ENCODE measurements around the gene BCL2.

Gene BCL2

DNA sequence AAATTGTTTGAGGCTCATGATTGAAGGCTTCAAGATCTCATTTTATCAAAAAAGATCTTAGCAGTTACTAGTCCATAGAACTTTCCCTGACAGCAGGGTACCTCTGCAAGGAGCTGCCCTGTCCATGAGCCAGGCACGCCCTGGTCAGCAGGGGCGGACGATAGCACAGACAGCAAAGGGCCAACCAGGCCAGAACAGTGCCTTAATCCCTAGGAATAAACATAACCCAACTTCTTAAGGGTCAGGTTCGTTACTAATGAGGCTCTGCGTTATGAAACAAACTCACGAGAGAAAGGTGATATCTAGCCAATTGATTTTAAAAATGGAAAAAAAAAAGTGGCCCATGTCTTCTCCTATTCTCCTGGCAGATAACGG is 59.2 kb downstream of the BCL2 start:
- no peak for DNase-seq (ENCODE audit: low spot score)
- in situ Hi-C loops (cut with MboI; ENCODE audit: low pct_unique_long_range_greater_than_20kb, low sequenced_read_pairs, unreplicated experiment), result no loop called here
- TF ChIP-seq, protein P1, sequence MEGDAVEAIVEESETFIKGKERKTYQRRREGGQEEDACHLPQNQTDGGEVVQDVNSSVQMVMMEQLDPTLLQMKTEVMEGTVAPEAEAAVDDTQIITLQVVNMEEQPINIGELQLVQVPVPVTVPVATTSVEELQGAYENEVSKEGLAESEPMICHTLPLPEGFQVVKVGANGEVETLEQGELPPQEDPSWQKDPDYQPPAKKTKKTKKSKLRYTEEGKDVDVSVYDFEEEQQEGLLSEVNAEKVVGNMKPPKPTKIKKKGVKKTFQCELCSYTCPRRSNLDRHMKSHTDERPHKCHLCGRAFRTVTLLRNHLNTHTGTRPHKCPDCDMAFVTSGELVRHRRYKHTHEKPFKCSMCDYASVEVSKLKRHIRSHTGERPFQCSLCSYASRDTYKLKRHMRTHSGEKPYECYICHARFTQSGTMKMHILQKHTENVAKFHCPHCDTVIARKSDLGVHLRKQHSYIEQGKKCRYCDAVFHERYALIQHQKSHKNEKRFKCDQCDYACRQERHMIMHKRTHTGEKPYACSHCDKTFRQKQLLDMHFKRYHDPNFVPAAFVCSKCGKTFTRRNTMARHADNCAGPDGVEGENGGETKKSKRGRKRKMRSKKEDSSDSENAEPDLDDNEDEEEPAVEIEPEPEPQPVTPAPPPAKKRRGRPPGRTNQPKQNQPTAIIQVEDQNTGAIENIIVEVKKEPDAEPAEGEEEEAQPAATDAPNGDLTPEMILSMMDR (IDR thresholded peaks at IDR 0.05; ENCODE audit: extremely low read depth, insufficient read depth, missing control alignments), result no peak

DNA sequence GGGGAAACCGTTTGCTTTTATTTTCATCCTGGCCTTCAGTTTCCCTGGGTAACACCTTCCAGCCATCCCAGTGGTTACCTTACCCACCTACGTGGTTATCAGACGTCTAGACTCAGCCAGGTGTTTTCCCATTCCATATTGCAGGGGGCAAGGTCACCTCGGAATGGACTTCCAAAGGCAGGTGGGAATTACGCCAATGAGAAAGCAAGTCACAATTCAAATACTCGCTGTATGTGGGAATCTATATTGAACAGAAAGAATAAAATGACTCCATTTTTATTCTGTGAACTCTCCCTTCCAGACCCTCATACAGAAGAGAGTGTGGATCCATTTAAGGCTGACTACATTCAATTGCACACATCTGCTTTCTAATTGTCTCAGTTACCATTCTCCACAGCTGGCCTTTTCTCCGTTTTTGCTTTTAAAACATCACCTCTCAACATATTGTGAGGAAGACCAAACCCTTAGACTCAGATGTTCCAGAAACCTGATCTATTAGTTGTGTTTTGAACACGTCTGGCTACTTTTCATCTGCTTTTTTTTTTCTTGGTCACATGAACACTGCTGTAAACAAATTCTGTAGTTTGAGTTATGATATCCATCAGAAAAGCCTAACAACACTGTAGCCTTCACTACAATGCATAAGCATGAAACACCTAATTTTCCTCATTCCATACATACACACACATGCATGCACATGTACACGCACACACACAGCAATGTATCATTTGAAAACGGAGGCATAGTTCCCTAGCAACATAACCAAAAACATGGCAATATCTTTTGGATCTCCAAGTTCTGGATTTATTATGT is 59.8 kb downstream of the BCL2 start:
- TF ChIP-seq, protein P1 (IDR thresholded peaks at IDR 0.05; ENCODE audit: extremely low read depth, insufficient read depth, missing control alignments), result no peak
- DNase-seq (ENCODE audit: low spot score), result no peak
- in situ Hi-C loops (cut with MboI; ENCODE audit: low pct_unique_long_range_greater_than_20kb, low sequenced_read_pairs, unreplicated experiment), result no loop called here

DNA sequence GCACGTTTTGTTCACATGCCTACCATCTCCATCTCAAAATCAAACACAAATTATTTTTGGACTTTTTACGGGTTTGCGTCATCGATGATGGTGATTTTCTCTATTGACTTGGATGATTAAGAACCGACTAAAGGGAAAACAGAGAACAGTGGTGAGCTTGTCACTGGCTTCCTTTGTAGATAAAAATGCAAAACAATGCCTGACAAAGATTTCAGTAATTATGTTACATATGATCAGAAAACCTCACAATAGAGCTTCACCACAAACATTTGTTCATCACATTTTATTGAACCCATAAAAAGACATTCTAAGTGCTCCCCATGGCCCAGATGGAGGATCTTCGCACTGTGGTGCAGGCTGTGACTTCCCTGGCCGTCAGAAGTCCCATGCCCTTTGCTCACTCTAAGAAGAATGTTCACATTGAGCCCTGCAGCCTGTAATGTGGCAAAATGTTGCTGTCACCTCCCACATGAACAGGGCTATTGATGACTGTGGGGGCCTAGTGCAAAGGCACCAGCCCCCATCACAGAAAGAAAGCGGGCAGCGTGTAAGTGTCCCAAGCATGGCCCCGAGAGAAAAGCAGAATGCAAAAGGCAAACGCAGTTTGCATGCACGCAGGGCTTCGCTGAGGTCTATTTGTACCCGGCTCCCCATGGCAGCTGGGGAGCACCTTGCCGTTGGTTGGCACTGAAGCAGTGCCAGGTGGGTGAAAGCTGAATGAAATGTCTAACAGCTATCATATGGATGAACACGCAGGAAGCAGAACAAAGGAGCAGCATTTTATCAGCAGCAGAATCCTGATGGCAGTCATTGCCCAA is 60.6 kb downstream of the BCL2 start:
- in situ Hi-C loops (cut with MboI; ENCODE audit: low pct_unique_long_range_greater_than_20kb, low sequenced_read_pairs, unreplicated experiment), result no loop called here
- no peak for DNase-seq (ENCODE audit: low spot score)
- TF ChIP-seq, protein P1 (IDR thresholded peaks at IDR 0.05; ENCODE audit: extremely low read depth, insufficient read depth, missing control alignments), result no peak

DNA sequence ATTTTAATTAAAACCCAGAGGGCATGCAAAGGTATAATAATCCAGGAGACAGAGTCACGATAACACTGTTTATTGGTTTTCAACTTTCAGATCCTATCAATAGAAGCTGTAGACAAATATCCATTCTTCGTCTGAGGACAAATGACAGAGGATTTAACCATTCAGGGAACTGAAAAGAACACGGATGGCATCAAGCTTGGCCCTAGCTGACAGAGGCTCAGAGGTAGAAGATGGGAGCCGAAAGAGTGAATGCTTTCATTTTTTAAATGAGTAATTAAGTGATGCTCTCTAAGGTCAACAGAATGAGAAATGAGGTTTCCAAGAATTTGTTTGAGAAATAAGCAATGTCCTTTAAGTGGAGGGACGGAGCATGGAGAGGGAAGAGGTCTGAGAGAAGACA is 62.1 kb downstream of the BCL2 start:
- DNase-seq (ENCODE audit: low spot score), result no peak
- in situ Hi-C loops (cut with MboI; ENCODE audit: low pct_unique_long_range_greater_than_20kb, low sequenced_read_pairs, unreplicated experiment), result no loop called here
- TF ChIP-seq, protein P1 (IDR thresholded peaks at IDR 0.05; ENCODE audit: extremely low read depth, insufficient read depth, missing control alignments), result no peak

DNA sequence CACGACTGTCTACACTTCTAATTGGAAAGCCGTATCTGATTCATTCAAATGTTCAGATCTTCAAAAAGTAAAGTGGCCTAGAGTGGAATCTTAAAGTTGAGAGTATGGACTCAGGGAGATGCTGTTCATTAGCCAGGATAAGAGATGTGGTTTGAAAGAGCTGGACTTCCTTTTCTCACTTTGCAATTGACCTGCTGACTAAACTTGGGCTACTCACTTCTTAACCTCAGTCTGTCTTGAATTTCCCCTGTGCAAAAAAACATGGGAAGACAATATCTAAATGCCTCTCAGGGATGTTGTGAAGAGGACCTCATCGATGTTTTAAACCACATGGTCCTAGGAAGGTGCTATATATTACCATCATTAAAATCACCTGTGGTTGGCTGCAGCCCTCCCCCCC is 64.1 kb downstream of the BCL2 start:
- in situ Hi-C loops (cut with MboI; ENCODE audit: low pct_unique_long_range_greater_than_20kb, low sequenced_read_pairs, unreplicated experiment), result no loop called here
- no peak for DNase-seq (ENCODE audit: low spot score)
- TF ChIP-seq, protein P1 (IDR thresholded peaks at IDR 0.05; ENCODE audit: extremely low read depth, insufficient read depth, missing control alignments), result no peak

DNA sequence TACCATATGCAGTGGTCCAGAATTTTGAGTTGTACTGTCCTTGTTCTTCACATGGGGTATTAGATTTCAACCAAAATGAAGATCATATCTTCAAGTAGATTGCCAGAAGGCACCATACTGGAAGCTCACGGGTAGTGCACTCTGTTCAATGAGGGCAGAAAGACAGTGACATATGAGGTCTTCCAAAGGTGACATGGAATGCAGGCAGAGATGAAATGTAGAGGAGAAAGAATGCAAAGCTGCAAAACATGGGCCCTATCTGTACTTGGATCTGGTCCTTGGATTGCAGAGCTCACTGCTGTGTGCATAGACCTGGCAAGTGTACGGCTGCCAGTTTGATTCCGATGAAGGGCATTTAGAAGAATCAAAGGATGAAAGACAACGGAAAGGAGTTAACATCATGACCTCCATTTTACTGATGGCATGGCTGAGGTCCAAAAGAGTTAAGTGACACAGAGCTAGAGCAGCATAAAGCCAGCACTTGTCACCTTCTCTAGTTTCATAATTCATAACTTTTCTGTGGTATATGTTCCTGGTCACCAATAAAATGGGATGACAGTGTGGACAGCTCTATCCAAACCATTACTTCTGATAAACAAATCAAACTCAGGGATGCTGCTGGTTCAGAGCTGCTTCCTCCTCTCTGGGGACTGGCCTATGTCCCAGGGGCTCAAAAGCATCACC is 64.7 kb downstream of the BCL2 start:
- no peak for DNase-seq (ENCODE audit: low spot score)
- in situ Hi-C loops (cut with MboI; ENCODE audit: low pct_unique_long_range_greater_than_20kb, low sequenced_read_pairs, unreplicated experiment), result no loop called here

More for the DNA sequence above, 64.7 kb downstream of the BCL2 start:
- TF ChIP-seq, protein P1 (IDR thresholded peaks at IDR 0.05; ENCODE audit: extremely low read depth, insufficient read depth, missing control alignments), result no peak

Measured in GM13977 (cell line).